Measurements from ENCODE around the gene CREB5. TPM values are rescaled to one million over a fixed set of nuclear protein-coding genes. Genes with fewer than 3 reads are reported as not detected.

The CREB5 gene
- polyA plus RNA-seq, 1 experiment: 3.9 TPM

DNA sequence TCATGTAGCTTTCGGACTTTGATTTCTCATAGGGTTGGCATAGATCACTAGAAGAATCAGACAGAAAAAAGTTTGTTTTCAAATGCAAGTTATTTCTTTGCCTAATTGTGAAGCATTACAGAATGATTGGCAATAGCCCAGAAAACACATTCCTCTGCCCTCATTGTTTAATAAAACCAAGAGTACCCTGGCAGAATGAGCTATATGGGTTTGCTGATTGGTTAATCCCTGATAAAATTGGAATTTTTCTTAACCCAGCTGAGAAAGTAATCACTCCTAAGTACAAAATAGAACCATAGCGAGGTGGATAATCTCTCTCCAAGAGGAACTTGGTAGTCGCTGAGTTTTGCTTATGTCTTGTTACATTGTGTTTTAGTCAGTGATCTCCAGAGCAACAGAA lies 30.9 kb upstream of the CREB5 start:
- peaks cover 5% of the 10 kb centered on the region for H3K27me3 ChIP-seq (ENCODE audit: control insufficient read depth, insufficient read depth, low read length)
- ChIA-PET CTCF (interaction anchor here (0.6 to 1.2 kb wide), 4 partner anchors 9 to 284 kb away, joined by 3 read pairs; no protein-coding TSS in a partner anchor), POLR2A (no interaction called here)
- no peaks in the 10 kb centered on the region for H3K36me3 ChIP-seq (ENCODE audit: control insufficient read depth, insufficient read depth, low read length)
- no peak for DNase-seq (ENCODE audit: low read depth)
- H3K4me3 ChIP-seq (ENCODE audit: low read depth, low read length): no peak overlapping the region
- TF ChIP-seq, protein P1, sequence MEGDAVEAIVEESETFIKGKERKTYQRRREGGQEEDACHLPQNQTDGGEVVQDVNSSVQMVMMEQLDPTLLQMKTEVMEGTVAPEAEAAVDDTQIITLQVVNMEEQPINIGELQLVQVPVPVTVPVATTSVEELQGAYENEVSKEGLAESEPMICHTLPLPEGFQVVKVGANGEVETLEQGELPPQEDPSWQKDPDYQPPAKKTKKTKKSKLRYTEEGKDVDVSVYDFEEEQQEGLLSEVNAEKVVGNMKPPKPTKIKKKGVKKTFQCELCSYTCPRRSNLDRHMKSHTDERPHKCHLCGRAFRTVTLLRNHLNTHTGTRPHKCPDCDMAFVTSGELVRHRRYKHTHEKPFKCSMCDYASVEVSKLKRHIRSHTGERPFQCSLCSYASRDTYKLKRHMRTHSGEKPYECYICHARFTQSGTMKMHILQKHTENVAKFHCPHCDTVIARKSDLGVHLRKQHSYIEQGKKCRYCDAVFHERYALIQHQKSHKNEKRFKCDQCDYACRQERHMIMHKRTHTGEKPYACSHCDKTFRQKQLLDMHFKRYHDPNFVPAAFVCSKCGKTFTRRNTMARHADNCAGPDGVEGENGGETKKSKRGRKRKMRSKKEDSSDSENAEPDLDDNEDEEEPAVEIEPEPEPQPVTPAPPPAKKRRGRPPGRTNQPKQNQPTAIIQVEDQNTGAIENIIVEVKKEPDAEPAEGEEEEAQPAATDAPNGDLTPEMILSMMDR (IDR thresholded peaks at IDR 0.05; ENCODE audit: insufficient read depth, low read depth, low read length): no peak

DNA sequence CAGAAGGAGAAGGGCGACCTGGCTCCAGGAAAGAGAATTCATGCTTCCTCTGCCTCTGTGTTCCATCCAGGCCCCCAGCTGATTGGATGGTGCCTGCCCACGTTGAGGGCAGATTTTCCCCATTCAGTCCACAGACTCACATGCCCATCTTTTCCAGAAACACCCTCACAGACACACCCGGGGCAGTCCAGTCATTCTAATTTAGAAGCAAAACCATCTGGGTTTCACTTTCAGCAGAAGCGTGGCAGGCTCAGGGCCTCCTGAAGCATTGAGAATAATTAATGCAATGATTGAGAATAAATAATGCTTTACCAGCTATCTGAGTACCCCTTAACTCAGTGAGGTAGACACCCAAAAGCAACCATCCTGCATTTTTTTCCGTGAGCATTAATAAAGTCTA lies 30.2 kb upstream of the CREB5 start:
- CTCF ChIA-PET: interaction anchor here (1.1 to 1.5 kb wide), 3 partner anchors 9 to 20 kb away, joined by 3 read pairs; no protein-coding TSS in a partner anchor
- no peak for DNase-seq (ENCODE audit: low read depth)
- TF ChIP-seq, protein P1 (IDR thresholded peaks at IDR 0.05; ENCODE audit: insufficient read depth, low read depth, low read length): no peak
- no peaks in the 10 kb centered on the region for H3K36me3 ChIP-seq (ENCODE audit: control insufficient read depth, insufficient read depth, low read length)
- no peak overlapping the region for H3K4me3 ChIP-seq (ENCODE audit: low read depth, low read length)
- POLR2A ChIA-PET: no interaction called here
- peaks cover 5% of the 10 kb centered on the region for H3K27me3 ChIP-seq (ENCODE audit: control insufficient read depth, insufficient read depth, low read length)

DNA sequence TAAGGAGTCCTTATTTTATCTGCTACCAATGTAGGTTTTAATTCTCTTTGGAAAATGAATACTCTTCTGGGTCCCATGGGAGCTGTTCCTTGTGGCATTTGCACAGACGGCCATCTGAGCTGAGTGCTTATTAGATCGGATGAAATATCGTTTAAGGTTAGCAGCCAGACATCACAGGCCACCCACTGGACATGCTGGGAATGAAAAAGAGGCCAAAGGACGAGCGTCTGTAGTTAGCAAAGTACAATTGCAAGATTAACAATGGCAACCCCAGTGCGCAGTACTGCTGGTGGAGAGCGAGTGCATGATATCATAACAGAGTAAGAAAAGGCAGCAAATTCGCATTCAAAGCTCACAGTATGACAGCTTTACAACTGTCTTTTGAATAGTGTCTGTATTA lies 28.3 kb upstream of the CREB5 start:
- ChIA-PET CTCF (interaction anchor here (0.6 kb wide), 1 partner anchor 25 kb away, joined by 3 read pairs; no protein-coding TSS in a partner anchor), POLR2A (no interaction called here)
- no peak for DNase-seq (ENCODE audit: low read depth)
- H3K36me3 ChIP-seq (ENCODE audit: control insufficient read depth, insufficient read depth, low read length): no peaks in the 10 kb centered on the region
- H3K27me3 ChIP-seq (ENCODE audit: control insufficient read depth, insufficient read depth, low read length): peaks cover 6% of the 10 kb centered on the region
- no peak overlapping the region for H3K4me3 ChIP-seq (ENCODE audit: low read depth, low read length)
- TF ChIP-seq, protein P1 (IDR thresholded peaks at IDR 0.05; ENCODE audit: insufficient read depth, low read depth, low read length): no peak

DNA sequence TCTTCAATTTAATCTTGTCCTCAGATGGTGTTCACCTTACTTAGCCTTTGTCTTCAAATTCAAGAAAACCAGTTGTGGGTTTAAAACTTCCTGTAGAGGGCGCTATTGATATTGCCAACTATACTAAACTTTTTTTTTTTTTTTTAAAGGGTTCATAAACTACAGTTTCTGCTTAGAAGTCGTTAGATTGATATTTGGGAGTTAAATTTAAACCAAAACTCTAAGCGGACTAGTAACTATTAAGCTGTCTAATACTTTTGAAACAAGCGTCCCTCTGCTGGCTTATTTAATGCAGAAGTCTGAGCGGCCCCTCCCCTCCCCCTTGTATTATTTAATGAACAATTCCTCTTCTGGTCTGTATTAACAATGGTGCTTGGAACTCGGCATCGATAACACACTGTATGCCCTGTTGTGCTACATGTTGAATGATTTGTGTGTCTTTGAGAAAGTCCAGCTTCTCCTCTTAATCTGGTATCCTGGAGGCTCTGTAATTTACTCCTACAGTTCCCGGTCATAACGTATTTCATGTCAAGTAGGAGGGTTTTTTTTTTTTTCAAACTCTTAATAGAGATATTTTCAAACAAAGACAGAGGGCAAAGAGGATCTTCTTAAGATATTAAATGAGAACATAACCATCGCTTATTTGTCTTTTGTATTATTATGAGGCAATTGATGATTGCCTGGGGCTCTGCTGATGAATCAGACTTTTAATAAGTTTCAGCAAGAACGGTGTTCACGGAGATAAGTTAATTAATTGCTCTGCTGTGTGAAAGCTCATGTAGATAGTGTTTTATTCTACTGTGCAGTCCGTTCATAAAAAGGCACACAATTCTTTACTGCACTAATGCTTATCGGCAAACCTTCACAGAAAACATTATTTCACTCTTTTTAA lies 22.6 kb upstream of the CREB5 start:
- TF ChIP-seq, protein P1 (IDR thresholded peaks at IDR 0.05; ENCODE audit: insufficient read depth, low read depth, low read length): peak; percentile 74
- ChIA-PET POLR2A (no interaction called here), CTCF (interaction anchor here (0.6 to 1.3 kb wide), 10 partner anchors 9 to 466 kb away, joined by 3 to 7 read pairs (median 3); no protein-coding TSS in a partner anchor)
- Histone ChIP-seq H3K36me3 (ENCODE audit: control insufficient read depth, insufficient read depth, low read length) (no peaks in the 10 kb centered on the region), H3K4me3 (ENCODE audit: low read depth, low read length) (no peak overlapping the region), H3K27me3 (ENCODE audit: control insufficient read depth, insufficient read depth, low read length) (peaks cover 3% of the 10 kb centered on the region)
- DNase-seq (ENCODE audit: low read depth): no peak

DNA sequence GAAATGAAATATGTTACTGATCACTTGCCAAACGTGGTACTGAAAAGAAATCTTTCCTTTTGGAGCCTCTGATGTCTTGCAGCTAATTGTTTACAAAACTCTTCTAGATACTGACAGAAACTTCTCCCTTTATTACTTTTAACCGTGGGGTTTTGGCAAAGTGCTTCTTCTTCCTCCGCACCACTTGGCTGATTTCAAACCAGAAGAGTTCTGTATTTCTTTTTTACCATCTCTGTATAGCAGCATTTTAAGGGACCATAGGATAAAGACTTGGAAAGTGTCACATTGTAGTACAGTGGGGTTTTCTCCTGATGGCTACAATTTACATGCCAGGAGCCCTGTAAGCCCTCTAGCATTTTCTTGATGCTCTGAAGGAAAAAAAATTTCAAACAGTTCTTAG lies 21.9 kb upstream of the CREB5 start:
- ChIA-PET POLR2A (no interaction called here), CTCF (interaction anchor here (0.6 to 1.5 kb wide), 8 partner anchors 9 to 716 kb away, joined by 3 to 7 read pairs (median 4); no protein-coding TSS in a partner anchor)
- Histone ChIP-seq H3K27me3 (ENCODE audit: control insufficient read depth, insufficient read depth, low read length) (peaks cover 6% of the 10 kb centered on the region), H3K36me3 (ENCODE audit: control insufficient read depth, insufficient read depth, low read length) (no peaks in the 10 kb centered on the region), H3K4me3 (ENCODE audit: low read depth, low read length) (no peak overlapping the region)
- DNase-seq (ENCODE audit: low read depth): no peak
- TF ChIP-seq, protein P1 (IDR thresholded peaks at IDR 0.05; ENCODE audit: insufficient read depth, low read depth, low read length): no peak

All from BJ (cell line).